ENCODE data around the gene ARHGAP15.

Gene ARHGAP15

GRCh38 chr2:143399631-143400069 is 270.4 kb downstream of the ARHGAP15 start:
- in situ Hi-C loops (cut with HindIII; ENCODE audit: low pct_unique_long_range_greater_than_20kb, low sequenced_read_pairs), result no loop called here
- DNase-seq (ENCODE audit: low read depth in 1 of 2, low spot score in 1 of 2), result no peak
- no peak for TF ChIP-seq JUND (IDR thresholded peaks at IDR 0.05; ENCODE audit: low read depth)

DNA sequence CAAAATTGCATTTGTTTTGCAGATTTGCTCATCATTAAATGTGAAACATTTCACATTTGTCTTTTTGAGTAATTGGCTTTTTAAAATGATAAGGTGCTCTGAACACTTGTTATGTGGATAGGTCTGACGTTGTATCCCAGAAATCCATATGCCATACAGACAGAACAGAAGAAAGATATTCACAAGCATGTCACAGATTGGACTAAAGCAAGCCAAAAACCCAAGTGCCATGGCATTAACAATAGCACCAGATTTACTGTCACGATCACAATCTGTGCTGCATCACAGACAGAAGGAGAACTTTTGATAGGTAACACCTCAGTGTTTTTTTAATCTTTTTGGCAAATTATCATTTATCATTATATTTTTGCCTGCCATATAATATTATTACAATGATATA is 272.6 kb downstream of the ARHGAP15 start:
- in situ Hi-C loops (cut with HindIII; ENCODE audit: low pct_unique_long_range_greater_than_20kb, low sequenced_read_pairs), result no loop called here
- TF ChIP-seq JUND (IDR thresholded peaks at IDR 0.05; ENCODE audit: low read depth), result no peak
- DNase-seq (ENCODE audit: low read depth in 1 of 2, low spot score in 1 of 2), result no peak

DNA sequence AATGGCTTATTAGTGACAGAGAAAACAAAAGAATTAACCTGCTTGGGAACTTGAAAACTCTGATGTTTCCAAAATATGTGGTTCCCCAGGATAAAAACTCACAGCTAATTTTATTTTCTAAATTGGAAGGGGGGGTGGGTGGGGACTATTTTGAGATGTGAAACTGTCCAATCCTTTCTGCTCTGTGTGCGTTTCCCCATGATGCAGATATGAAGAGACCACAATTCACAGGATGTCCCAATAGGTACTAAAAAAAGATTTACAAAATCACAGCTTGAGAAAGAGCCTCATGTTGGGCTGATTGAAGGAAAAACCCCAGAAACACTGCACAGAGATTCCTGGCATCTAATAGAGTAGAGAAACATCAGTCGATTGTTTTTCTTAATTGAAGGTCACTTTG is 273.2 kb downstream of the ARHGAP15 start:
- in situ Hi-C loops (cut with HindIII; ENCODE audit: low pct_unique_long_range_greater_than_20kb, low sequenced_read_pairs), result no loop called here
- TF ChIP-seq JUND (IDR thresholded peaks at IDR 0.05; ENCODE audit: low read depth), result no peak
- no peak for DNase-seq (ENCODE audit: low read depth in 1 of 2, low spot score in 1 of 2)

DNA sequence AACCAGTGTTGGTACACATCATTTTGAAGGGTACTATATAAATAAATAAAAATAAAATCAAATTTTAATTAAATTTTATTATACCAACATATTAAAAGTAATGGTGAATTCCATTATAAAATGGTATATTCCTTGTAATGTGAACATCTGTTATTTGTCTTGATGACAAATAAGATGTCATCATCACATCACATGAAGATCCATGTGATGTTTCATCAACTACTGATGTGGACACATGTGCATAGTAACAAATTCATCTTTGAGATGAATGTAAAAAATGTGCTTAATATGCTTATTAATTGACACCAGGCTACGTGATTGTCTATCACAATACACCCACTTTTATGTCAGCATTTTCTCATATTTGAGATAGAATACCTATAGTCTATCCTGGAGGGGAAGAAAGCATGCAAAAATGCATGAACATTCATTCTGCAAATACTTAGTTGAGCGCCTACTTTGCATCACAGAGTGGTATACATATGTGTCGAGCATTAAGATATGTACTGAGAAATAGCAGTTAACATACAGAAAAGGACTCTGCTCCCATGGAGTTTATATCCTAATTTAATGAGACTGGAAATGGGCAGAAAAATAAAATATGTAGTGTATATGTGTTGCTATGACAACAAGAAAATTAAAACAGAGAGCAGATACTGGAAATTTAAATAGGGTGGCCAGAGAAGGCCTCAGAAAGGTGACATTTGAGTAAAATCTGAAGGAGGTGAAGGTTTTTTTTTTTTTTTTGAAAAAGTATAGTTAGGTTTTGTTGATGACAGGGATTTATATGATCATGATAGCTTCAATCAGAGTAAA is 281.1 kb downstream of the ARHGAP15 start:
- in situ Hi-C loops (cut with HindIII; ENCODE audit: low pct_unique_long_range_greater_than_20kb, low sequenced_read_pairs), result no loop called here
- no peak for TF ChIP-seq JUND (IDR thresholded peaks at IDR 0.05; ENCODE audit: low read depth)
- DNase-seq (ENCODE audit: low read depth in 1 of 2, low spot score in 1 of 2), result no peak

DNA sequence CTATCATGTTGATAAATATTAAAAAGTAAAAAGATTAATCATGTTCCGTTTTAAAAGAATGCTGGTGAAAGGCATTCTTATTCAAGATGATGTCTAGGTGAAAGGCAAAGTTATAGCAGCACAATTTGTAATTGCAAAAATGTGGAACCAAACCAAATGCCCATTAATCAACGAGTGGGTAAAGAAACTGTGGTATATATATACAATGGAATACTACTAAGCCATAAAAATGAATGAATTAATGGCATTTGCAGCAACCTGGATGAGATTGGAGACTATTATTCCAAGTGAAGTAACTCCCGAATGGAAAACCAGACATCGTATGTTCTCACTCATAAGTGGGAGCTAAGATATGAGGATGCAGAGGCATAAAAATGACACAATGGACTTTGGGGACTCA is 286.4 kb downstream of the ARHGAP15 start:
- in situ Hi-C loops (cut with HindIII; ENCODE audit: low pct_unique_long_range_greater_than_20kb, low sequenced_read_pairs), result no loop called here
- DNase-seq (ENCODE audit: low read depth in 1 of 2, low spot score in 1 of 2), result no peak
- TF ChIP-seq JUND (IDR thresholded peaks at IDR 0.05; ENCODE audit: low read depth), result no peak

DNA sequence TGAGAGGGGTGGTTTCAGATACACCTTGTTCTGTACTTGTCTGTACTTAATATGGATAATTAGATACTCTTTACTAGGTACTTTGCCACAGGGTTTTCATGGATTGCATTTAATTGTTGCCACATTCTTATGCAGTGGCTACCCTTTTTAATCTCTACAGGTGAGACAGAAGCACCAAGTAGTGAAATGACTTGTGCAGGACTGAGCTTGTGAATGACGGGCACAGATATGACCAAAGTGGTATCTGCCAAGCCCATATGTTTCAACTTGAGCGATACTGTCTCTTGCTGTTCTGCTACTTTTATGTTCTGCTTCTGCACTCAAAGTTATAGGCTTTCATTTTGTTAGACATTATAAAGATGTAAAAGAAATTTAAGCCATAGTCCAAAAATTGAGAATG is 288.2 kb downstream of the ARHGAP15 start:
- in situ Hi-C loops (cut with HindIII; ENCODE audit: low pct_unique_long_range_greater_than_20kb, low sequenced_read_pairs), result no loop called here
- no peak for DNase-seq (ENCODE audit: low read depth in 1 of 2, low spot score in 1 of 2)
- no peak for TF ChIP-seq JUND (IDR thresholded peaks at IDR 0.05; ENCODE audit: low read depth)

DNA sequence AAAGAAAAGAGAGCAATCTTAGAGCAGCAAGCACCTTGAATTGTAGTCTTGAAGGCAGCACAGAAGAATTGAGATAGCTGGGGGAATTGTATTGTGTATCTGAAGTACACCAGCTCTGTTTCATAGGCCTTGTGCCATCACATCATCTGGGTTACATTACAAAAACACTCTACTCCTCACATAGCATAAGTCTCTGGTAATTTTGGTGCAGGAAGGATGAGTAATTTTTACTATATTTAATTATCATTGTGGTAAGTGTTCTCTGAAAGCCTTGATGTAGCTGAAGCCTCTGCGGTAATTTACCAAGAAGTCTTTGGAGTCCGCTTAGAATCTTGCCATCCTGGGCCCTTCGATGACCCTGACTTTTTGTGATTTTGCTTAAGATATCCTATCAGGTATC is 291.1 kb downstream of the ARHGAP15 start:
- no peak for DNase-seq (ENCODE audit: low read depth in 1 of 2, low spot score in 1 of 2)
- in situ Hi-C loops (cut with HindIII; ENCODE audit: low pct_unique_long_range_greater_than_20kb, low sequenced_read_pairs), result no loop called here
- TF ChIP-seq JUND (IDR thresholded peaks at IDR 0.05; ENCODE audit: low read depth), result no peak

DNA sequence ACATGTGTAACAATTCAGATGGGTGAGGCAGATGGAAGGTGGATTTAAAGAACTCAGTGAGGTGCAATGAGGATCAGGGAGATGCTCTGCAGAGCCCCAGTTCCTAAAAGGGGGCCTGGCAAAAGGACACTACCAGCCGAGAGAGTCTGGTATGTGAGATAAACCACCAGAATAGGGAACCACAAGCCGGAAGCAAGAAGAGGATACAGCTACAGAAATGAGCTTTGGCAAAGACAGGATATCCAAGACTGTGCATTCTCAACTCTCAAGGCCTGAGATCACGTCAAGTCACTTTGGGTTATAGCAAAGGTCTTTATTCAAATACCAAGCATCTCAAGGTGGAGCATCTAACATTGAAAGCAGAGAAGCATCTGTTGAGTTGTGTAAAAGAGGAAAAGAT is 293.5 kb downstream of the ARHGAP15 start:
- TF ChIP-seq JUND (IDR thresholded peaks at IDR 0.05; ENCODE audit: low read depth), result no peak
- in situ Hi-C loops (cut with HindIII; ENCODE audit: low pct_unique_long_range_greater_than_20kb, low sequenced_read_pairs), result no loop called here
- no peak for DNase-seq (ENCODE audit: low read depth in 1 of 2, low spot score in 1 of 2)

- no peak for TF ChIP-seq JUND (IDR thresholded peaks at IDR 0.05; ENCODE audit: low read depth)
- in situ Hi-C loops (cut with HindIII; ENCODE audit: low pct_unique_long_range_greater_than_20kb, low sequenced_read_pairs), result no loop called here
- DNase-seq (ENCODE audit: low read depth in 1 of 2, low spot score in 1 of 2), result no peak
Measured at GRCh38 chr2:143425896-143426295, 296.7 kb downstream of the ARHGAP15 start.

- in situ Hi-C loops (cut with HindIII; ENCODE audit: low pct_unique_long_range_greater_than_20kb, low sequenced_read_pairs), result no loop called here
- DNase-seq (ENCODE audit: low read depth in 1 of 2, low spot score in 1 of 2), result no peak
- TF ChIP-seq JUND (IDR thresholded peaks at IDR 0.05; ENCODE audit: low read depth), result no peak
Measured at GRCh38 chr2:143426296-143426695, 297.1 kb downstream of the ARHGAP15 start.

DNA sequence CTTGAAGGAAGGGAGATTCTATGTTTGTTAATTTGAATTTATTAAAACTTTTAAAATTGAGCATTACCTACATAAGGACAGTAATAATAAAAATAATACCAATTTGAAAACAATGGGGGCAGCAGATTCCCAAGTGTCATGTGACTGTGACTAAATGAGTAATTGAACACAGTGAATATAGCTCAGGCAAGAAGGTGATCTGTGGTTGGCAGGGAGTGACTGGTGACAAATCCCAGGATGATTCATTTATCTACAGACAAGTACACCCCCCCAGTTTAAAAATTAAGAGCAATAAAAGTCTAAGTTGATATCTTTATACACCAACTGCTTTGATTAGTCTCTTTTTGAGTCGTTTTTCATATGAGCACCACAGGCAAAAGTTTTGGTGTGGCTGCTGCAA is 299.5 kb downstream of the ARHGAP15 start:
- in situ Hi-C loops (cut with HindIII; ENCODE audit: low pct_unique_long_range_greater_than_20kb, low sequenced_read_pairs), result no loop called here

DNA sequence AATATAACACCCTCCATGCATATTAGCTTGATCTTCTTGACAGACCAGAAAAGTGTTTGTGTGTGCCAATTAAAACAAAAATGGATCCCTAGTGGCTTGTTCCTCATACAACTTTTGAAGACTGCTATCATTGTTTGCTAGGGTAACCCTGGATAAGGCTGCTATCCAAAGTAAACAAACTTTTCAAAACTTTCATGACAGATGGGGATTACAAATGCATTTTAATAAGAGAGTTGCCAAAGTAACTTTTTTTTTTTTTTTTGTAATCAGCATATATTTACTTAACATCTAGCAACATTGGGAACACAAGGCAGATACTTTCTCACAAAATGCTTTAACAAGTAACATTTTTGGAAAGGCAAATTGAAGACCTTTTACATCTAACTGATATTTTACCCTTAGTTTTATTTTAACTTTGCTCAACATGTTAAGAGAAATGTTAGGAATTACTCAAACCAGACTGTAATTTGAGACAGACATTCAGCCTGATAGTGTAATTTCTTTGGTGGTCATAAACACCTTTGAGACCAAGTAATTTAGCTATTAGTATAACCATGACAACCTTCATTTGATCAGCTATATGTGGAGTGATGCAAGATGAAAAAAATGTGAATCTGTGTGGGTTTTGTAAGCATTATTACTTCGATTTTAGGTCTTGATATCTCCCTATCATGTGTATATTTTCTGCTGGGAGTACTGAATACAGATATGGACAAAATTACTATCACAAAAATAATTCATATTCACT is 300.9 kb downstream of the ARHGAP15 start:
- peak in 1 of 2 experiments; percentile 33 for DNase-seq (ENCODE audit: low read depth in 1 of 2, low spot score in 1 of 2)
- in situ Hi-C loops (cut with HindIII; ENCODE audit: low pct_unique_long_range_greater_than_20kb, low sequenced_read_pairs), result no loop called here
- no peak for TF ChIP-seq JUND (IDR thresholded peaks at IDR 0.05; ENCODE audit: low read depth)

More for the DNA sequence above, 299.5 kb downstream of the ARHGAP15 start:
- TF ChIP-seq JUND (IDR thresholded peaks at IDR 0.05; ENCODE audit: low read depth), result no peak
- no peak for DNase-seq (ENCODE audit: low read depth in 1 of 2, low spot score in 1 of 2)

GRCh38 chr2:143431316-143431715 is 302.1 kb downstream of the ARHGAP15 start:
- in situ Hi-C loops (cut with HindIII; ENCODE audit: low pct_unique_long_range_greater_than_20kb, low sequenced_read_pairs), result no loop called here
- DNase-seq (ENCODE audit: low read depth in 1 of 2, low spot score in 1 of 2), result no peak
- no peak for TF ChIP-seq JUND (IDR thresholded peaks at IDR 0.05; ENCODE audit: low read depth)

Measured in T47D (cell line).